ENCODE results near the gene FNIP1. TPM values are rescaled to one million over a fixed set of nuclear protein-coding genes. Genes with fewer than 3 reads are reported as not detected.
A peak's percentile ranks its signal among the peaks of the same experiment; 100 is the strongest.

The FNIP1 gene
- total and polyA plus RNA-seq, 9 of the 15 experiments (the other 6 are each of a cell fraction or from before 2014, with no cell fraction given): 5.0 to 32.8 (median 18.4) TPM

- no peak for TF ChIP-seq PBX2 (CRISPR knock-in tag; IDR thresholded peaks at IDR 0.05; ENCODE audit: low read depth)
- peak; percentile 54 for TF ChIP-seq PBX2 (tag; conservative IDR thresholded peaks at IDR 0.05; ENCODE audit: low read depth)
- TF ChIP-seq E2F3 (CRISPR knock-in tag; IDR thresholded peaks at IDR 0.05): no peak
- TF ChIP-seq PPARD (CRISPR knock-in tag; IDR thresholded peaks at IDR 0.05): no peak
- no peak for TF ChIP-seq RHOXF2B (CRISPR knock-in tag; conservative IDR thresholded peaks at IDR 0.05)
- TF ChIP-seq MCM3 (IDR thresholded peaks at IDR 0.05): no peak
- TF ChIP-seq PHTF2 (CRISPR knock-in tag; IDR thresholded peaks at IDR 0.05): no peak
- TF ChIP-seq ELF4 (CRISPR knock-in tag; IDR thresholded peaks at IDR 0.05): no peak; the same call in 1 of the 2 replicates
- TF ChIP-seq, protein P1, sequence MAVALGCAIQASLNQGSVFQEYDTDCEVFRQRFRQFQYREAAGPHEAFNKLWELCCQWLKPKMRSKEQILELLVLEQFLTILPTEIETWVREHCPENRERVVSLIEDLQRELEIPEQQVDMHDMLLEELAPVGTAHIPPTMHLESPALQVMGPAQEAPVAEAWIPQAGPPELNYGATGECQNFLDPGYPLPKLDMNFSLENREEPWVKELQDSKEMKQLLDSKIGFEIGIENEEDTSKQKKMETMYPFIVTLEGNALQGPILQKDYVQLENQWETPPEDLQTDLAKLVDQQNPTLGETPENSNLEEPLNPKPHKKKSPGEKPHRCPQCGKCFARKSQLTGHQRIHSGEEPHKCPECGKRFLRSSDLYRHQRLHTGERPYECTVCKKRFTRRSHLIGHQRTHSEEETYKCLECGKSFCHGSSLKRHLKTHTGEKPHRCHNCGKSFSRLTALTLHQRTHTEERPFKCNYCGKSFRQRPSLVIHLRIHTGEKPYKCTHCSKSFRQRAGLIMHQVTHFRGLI (CRISPR knock-in tag; IDR thresholded peaks at IDR 0.05): no peak
- 0 out of 2 replicates have a peak, but pooled peaks have one; percentile 16 for TF ChIP-seq CEBPG (CRISPR knock-in tag; IDR thresholded peaks at IDR 0.05)
- peak in 1 of 2 experiments; percentile 47; a peak in 1 of 4 replicates for TF ChIP-seq CEBPG (tag; conservative IDR thresholded peaks at IDR 0.05 in 1 of 2, IDR thresholded peaks at IDR 0.05 in 1 of 2)
- no peak for TF ChIP-seq ZNF277 (CRISPR knock-in tag; IDR thresholded peaks at IDR 0.05; ENCODE audit: borderline replicate concordance)
- peak; percentile 73 for TF ChIP-seq STAT5A (IDR thresholded peaks at IDR 0.05; ENCODE audit: borderline replicate concordance, low read length)
- TF ChIP-seq, protein P2, sequence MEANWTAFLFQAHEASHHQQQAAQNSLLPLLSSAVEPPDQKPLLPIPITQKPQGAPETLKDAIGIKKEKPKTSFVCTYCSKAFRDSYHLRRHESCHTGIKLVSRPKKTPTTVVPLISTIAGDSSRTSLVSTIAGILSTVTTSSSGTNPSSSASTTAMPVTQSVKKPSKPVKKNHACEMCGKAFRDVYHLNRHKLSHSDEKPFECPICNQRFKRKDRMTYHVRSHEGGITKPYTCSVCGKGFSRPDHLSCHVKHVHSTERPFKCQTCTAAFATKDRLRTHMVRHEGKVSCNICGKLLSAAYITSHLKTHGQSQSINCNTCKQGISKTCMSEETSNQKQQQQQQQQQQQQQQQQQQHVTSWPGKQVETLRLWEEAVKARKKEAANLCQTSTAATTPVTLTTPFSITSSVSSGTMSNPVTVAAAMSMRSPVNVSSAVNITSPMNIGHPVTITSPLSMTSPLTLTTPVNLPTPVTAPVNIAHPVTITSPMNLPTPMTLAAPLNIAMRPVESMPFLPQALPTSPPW (CRISPR knock-in tag; IDR thresholded peaks at IDR 0.05): peak; percentile 55
- peak; percentile 80 for TF ChIP-seq KLF16 (IDR thresholded peaks at IDR 0.05)
- TF ChIP-seq SMC3 (conservative IDR thresholded peaks at IDR 0.05; ENCODE audit: insufficient read depth, low read depth, low read length): no peak
- TF ChIP-seq PTBP1 (IDR thresholded peaks at IDR 0.05; ENCODE audit: low read depth, low read length): no peak
- peak; percentile 42; the same call in 1 of the 2 replicates for TF ChIP-seq PKNOX1 (IDR thresholded peaks at IDR 0.05)
- 0 out of 2 replicates have a peak, but pooled peaks have one; percentile 53 for TF ChIP-seq SMAD4 (CRISPR knock-in tag; conservative IDR thresholded peaks at IDR 0.05)
- TF ChIP-seq NFIC (IDR thresholded peaks at IDR 0.05): peak; percentile 73
- TF ChIP-seq RBM17 (IDR thresholded peaks at IDR 0.05; ENCODE audit: borderline replicate concordance, low read depth, low read length): no peak
Observed at GRCh38 chr5:131640043-131640856, 156.6 kb downstream of the FNIP1 start (continued).

Measured in K562 (cell line).